HG02884 (cell line): ENCODE results near the gene ALAS1.

Experiments
- ATAC-seq: cut with Tn5 transposase; IDR thresholded peaks from one replicate; pipeline ENCODE4 v1.9.1; 2021; ENCODE audit warnings: mild to moderate bottlenecking, moderate library complexity; ENCODE audit not compliant: unreplicated experiment

ALAS1 gene

GRCh38 chr3:52248816-52249547, 51.0 kb downstream of the ALAS1 start:
- no peak for ATAC-seq

- no peak for ATAC-seq
Observed at GRCh38 chr3:52249683-52250082, 51.7 kb downstream of the ALAS1 start.

GRCh38 chr3:52250122-52250521, 52.2 kb downstream of the ALAS1 start:
- no peak for ATAC-seq

- peak; percentile 87 for ATAC-seq
Observed at GRCh38 chr3:52253314-52254304, 55.6 kb downstream of the ALAS1 start.

- no peak for ATAC-seq
Observed at GRCh38 chr3:52254608-52255007, 56.6 kb downstream of the ALAS1 start.

GRCh38 chr3:52256159-52256558, 58.2 kb downstream of the ALAS1 start:
- no peak for ATAC-seq

GRCh38 chr3:52256622-52257021, 58.7 kb downstream of the ALAS1 start:
- no peak for ATAC-seq

GRCh38 chr3:52257911-52258310, 60.0 kb downstream of the ALAS1 start:
- no peak for ATAC-seq

GRCh38 chr3:52259035-52259434, 61.1 kb downstream of the ALAS1 start:
- no peak for ATAC-seq

GRCh38 chr3:52259448-52259847, 61.5 kb downstream of the ALAS1 start:
- no peak for ATAC-seq

- ATAC-seq, result no peak
Observed at GRCh38 chr3:52262447-52262846, 64.5 kb downstream of the ALAS1 start.
